H1 (cell line): Measurements from ENCODE around the gene NBPF15.
"Not testable (repeated sequence)": the region's sequence is repeated elsewhere in the genome, so short reads cannot be mapped to it uniquely, and the experiment has no call there.

Source experiments
- ATF2 ChIP-seq: IDR thresholded peaks from 2 replicates; pipeline ENCODE4 v1.6.1; 2012; ENCODE audit warnings: low read length, inconsistent platforms
- CTCF ChIP-seq, 3 experiments: IDR thresholded peaks; 1 replicate in 2 of 3; 2 replicates in 1 of 3; pipeline versions ENCODE4 v1.5.1 to v1.6.1; 2011; ENCODE audit warnings: low read length in 3 of 3, mild to moderate bottlenecking in 3 of 3, inconsistent platforms in 2 of 3, low read depth in 1 of 3, moderate library complexity in 1 of 3; ENCODE audit not compliant: insufficient read depth in 1 of 3; ENCODE audit errors: control extremely low read depth in 1 of 3
- SIN3A ChIP-seq, 2 experiments: IDR thresholded peaks in 1 of 2; conservative IDR thresholded peaks in 1 of 2; 2 replicates each; pipeline ENCODE4 v1.6.1; 2011 to 2012; ENCODE audit warnings: low read length in 2 of 2, improper control_type of control experiment in 1 of 2, low read depth in 1 of 2, mild to moderate bottlenecking in 1 of 2

GRCh38 chr1:144461136-144461759 lies at the start of gene NBPF15:
- TF ChIP-seq ATF2; CTCF (IDR thresholded peaks at IDR 0.05; ENCODE audit: control extremely low read depth in 1 of 3, insufficient read depth in 1 of 3, low read depth in 1 of 3, low read length in 3 of 3); SIN3A (conservative IDR thresholded peaks at IDR 0.05 in 1 of 2, IDR thresholded peaks at IDR 0.05 in 1 of 2; ENCODE audit: low read depth in 1 of 2, low read length in 2 of 2): not testable (repeated sequence)
